GM23248 (cell line): Measurements from ENCODE around the gene MID1IP1.

Source experiments
- EZH2 ChIP-seq: fragments of 200-600 bp; sonication (generic); IDR thresholded peaks from 2 replicates; pipeline ENCODE4 v1.6.1; 2018; ENCODE audit warnings: antibody characterized with exemption, mild to moderate bottlenecking; ENCODE audit not compliant: insufficient read depth, poor library complexity, severe bottlenecking
- EZH2phosphoT487 ChIP-seq: fragments of 200-600 bp; sonication (generic); IDR thresholded peaks from 2 replicates; pipeline ENCODE4 v1.6.1; 2018; ENCODE audit warnings: antibody characterized with exemption, moderate library complexity, mild to moderate bottlenecking, low read depth; ENCODE audit not compliant: insufficient read depth

DNA sequence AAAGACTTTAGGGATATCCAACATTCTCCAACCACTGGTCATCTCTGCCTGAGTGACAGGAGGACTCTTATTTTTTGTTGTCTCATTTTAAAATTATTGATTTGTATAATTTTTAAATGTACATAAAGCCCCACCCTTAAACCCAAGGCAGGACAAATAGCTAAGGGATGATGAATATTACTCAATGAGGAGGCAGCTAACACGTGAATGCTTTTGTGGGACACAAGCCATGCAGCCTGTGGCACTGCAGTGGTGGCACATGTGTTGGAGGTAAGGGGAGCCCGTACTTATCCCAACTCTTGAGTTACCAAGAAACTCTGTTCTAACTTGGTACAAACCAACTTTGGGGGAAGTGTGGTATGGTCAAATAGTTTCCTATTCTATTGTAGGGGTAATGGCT, 19.5 kb downstream of the MID1IP1 start:
- TF ChIP-seq EZH2phosphoT487, result no peak
- TF ChIP-seq EZH2, result no peak
